ENCODE results near the gene RFX2. TPM values are rescaled to one million over a fixed set of nuclear protein-coding genes. Genes with fewer than 3 reads are reported as not detected.

Gene RFX2
- total RNA-seq, 2 experiments from 2014 or later = 6.5 to 7.9 TPM

DNA sequence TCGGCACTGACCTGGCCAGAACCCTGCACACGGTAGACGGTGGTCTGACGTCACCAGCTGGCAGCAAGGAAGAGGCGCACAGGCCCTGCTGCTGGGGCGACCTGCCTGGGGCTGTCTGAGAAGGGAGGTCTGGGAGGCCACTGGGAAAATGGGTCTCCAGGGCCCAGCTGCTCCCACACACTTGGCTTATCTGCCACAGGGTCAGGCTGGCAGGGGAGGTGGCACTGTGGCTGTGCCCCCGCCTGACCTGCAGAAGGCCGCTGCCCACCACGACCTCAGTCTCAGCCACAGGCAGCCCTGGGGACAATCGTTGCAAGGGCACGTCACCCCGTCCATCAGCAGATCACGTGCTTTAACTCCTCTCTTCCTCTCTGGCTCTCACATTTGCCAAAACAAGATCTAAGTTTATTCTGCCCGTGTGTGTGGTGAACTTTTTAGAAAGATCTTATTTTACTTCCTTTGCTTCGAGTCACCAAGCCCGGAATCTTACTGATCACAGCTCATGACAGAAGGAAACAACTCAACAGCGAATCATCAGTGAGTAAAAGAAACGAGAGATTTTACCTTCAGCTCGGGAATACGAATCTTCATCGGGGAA, 87.1 kb downstream of the RFX2 start:
- Mint-ChIP-seq H3K27ac (no peak overlapping the region), H3K4me3 (no peak overlapping the region), H3K9me3 (no peaks in the 10 kb centered on the region), H3K4me1 (ENCODE audit: low read depth) (no peaks in the 10 kb centered on the region), H3K27me3 (peaks cover 8% of the 10 kb centered on the region), H3K36me3 (no peaks in the 10 kb centered on the region)
- DNase-seq = no peak
- POLR2A ChIA-PET = no interaction called here
- CTCF ChIA-PET = interaction anchor here (0.7 to 4.5 kb wide), 21 partner anchors 10 to 278 kb away, joined by 3 to 58 read pairs (median 7); partner anchors contain the start of gene NRTN
- intact Hi-C loops (cut with micrococcal nuclease) = no loop called here

DNA sequence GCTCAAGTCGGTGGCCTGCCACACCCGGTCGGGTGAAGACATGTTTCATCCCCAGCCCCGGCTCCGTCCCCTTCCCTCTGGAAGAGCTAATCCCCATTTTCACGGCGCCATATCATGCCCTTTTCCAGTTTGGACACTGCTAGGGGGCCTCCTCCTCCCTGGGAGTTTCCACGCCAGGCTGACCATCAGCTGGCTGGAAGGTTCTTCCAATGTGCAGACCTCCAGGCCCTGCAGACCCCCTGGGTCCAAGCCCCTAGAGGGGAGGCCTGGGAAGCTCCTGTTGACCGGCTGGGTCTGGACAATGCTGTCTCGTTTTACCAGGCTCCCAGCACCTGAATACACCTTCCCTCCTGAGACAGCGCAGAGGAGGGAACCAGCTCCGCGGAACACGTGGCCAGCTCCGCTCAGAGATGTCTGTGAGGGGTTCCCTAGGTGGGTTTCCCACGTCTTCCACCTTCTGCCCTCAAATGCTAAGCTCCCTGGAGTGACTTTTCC, 87.7 kb downstream of the RFX2 start:
- no peak for DNase-seq
- CTCF ChIA-PET = interaction anchor here (0.7 to 4.5 kb wide), 31 partner anchors 9 to 333 kb away, joined by 3 to 58 read pairs (median 5); partner anchors contain the start of genes NRTN and RPL36
- Mint-ChIP-seq H3K4me1 (ENCODE audit: low read depth) (no peaks in the 10 kb centered on the region), H3K4me3 (no peak overlapping the region), H3K27me3 (peaks cover 8% of the 10 kb centered on the region), H3K9me3 (no peaks in the 10 kb centered on the region), H3K36me3 (no peaks in the 10 kb centered on the region), H3K27ac (no peak overlapping the region)
- POLR2A ChIA-PET = no interaction called here
- intact Hi-C loops (cut with micrococcal nuclease) = loop anchor here (1.0 kb wide), 2 partner anchors 35 to 218 kb away; no protein-coding TSS in a partner anchor

DNA sequence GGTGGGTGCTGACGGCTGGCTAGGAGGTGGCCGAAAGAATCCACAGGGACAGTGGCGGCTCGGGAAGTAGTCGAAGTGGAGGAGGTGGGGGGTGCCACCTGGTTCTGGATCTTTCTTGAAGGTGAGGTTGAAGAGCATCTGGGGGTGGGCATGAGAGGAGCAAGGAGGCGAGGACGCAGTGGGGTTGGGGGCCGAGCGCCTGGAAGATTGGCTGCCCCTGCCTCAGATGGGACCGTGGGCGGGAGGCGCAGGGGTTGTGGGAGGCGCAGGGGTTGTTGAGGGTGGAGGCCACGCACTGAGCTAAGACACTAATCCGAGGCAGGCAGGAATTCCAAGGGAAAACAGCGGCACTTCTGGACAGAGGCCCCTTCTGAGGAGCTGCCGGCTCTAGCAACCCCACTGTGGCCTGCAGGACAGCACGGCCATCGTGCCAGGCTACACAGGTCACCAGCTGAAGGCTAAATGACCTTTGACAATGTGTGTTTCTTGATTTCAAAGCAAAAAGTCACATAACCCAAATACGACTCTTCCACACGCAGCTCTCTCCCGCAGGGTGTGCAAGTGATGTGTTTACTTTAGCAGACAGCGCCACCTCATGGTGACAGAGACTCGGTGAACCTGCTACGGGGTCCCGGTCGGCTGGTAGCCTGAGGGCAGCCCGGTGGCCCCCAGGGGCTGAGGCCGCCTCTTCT, 88.3 kb downstream of the RFX2 start:
- POLR2A ChIA-PET = interaction anchor here (0.6 kb wide), 1 partner anchor 103 kb away, joined by 3 read pairs; no protein-coding TSS in a partner anchor
- no peaks in the 10 kb centered on the region for H3K4me1 Mint-ChIP-seq (ENCODE audit: low read depth)

DNA sequence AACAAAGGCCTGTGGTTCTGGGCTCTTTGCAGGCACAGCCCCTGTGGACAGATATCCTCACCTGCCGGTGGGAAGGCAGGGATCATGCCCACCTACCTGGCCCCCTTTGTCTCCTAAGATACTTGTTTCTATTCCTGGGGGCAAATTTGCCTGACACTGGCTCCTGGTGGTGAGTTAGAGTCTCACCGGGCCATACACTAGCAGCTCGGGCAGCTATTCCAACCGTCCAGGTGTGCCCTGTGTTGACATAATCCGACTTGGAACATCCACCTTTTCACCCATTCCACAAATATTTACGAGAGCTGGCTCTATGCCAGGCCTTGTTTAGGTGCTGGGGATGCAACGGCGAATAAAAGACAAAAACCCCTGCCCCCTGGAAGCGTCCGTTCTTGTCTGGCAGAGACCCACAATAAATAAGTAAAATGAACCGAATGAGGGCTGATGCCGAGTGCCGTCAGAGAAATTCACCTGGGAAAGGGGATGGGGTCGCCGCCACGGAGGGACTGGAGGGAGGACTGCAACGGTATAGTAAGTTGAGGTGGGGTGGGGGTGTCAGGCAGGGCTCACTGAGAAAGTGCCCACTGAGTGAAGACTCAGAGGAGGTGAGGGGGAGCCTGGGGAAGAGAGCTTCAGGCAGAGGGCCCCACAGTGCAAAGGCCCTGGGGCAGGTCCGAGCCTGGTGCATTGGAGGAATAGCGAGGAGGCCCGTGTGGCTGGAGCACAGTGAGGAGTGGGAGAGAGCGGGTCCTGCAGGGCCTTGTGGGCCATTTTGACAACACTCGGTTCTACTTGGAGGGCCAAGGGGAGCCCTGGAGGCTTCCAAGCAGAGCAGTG, 89.1 kb downstream of the RFX2 start:
- Mint-ChIP-seq H3K27ac (no peak overlapping the region), H3K9me3 (no peaks in the 10 kb centered on the region), H3K27me3 (peaks cover 8% of the 10 kb centered on the region), H3K4me1 (ENCODE audit: low read depth) (no peaks in the 10 kb centered on the region), H3K4me3 (no peak overlapping the region), H3K36me3 (no peaks in the 10 kb centered on the region)
- intact Hi-C loops (cut with micrococcal nuclease) = no loop called here
- CTCF ChIA-PET = interaction anchor here (0.8 to 4.5 kb wide), 9 partner anchors 13 to 217 kb away, joined by 3 to 58 read pairs (median 13); partner anchors contain the start of gene NRTN
- POLR2A ChIA-PET = interaction anchor here (0.6 kb wide), 1 partner anchor 102 kb away, joined by 3 read pairs; no protein-coding TSS in a partner anchor
- DNase-seq = no peak

More for the DNA sequence above, 88.3 kb downstream of the RFX2 start:
- no peaks in the 10 kb centered on the region for H3K9me3 Mint-ChIP-seq
- CTCF ChIA-PET = interaction anchor here (0.6 to 4.5 kb wide), 31 partner anchors 9 to 332 kb away, joined by 3 to 58 read pairs (median 5); partner anchors contain the start of genes NRTN and RPL36
- DNase-seq = peak; percentile 86
- no peaks in the 10 kb centered on the region for H3K36me3 Mint-ChIP-seq
- intact Hi-C loops (cut with micrococcal nuclease) = loop anchor here (1.0 kb wide), 2 partner anchors 35 to 218 kb away; no protein-coding TSS in a partner anchor
- peaks cover 8% of the 10 kb centered on the region for H3K27me3 Mint-ChIP-seq
- no peak overlapping the region for H3K4me3 Mint-ChIP-seq
- no peak overlapping the region for H3K27ac Mint-ChIP-seq

DNA sequence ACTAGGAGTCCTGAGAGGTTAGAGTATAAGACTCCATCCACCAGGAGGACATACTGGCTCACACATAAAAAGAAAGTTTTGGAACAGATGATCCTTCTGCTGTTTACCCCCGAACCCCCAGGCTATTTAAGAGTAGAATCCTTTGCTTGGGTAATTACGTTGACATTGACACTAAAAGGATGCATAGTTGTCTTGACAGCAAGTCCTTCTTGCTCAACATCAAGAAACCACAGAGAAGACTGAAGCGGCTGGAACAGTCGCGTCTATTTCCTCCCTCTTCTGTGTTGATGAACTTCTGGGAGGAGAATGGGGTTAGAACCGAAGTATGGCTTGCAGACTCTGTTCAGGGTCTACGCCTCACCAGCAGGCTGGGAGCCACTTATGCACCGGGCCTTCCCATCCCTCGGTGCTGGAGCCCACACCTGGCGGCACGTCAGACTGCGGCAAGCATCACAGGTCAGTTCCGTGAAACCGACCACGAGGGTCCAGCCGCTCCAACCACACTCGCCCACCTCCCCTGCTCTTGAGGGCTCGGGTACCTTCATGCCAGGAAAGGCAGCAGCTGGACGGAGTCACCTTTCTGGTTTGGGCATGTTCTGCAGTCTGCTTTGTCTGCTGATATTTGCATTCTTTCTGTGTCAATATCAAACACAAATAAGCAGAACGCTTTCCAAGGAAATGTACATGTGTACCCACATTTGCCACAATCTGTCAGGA, 90.0 kb downstream of the RFX2 start:
- Mint-ChIP-seq H3K27ac (no peak overlapping the region), H3K9me3 (no peaks in the 10 kb centered on the region), H3K27me3 (peaks cover 8% of the 10 kb centered on the region), H3K4me1 (ENCODE audit: low read depth) (no peaks in the 10 kb centered on the region), H3K36me3 (no peaks in the 10 kb centered on the region), H3K4me3 (no peak overlapping the region)
- ChIA-PET POLR2A (no interaction called here), CTCF (interaction anchor here (3.5 to 4.5 kb wide), 2 partner anchors 32 to 53 kb away, joined by 44 to 58 read pairs; no protein-coding TSS in a partner anchor)
- intact Hi-C loops (cut with micrococcal nuclease) = no loop called here
- no peak for DNase-seq

DNA sequence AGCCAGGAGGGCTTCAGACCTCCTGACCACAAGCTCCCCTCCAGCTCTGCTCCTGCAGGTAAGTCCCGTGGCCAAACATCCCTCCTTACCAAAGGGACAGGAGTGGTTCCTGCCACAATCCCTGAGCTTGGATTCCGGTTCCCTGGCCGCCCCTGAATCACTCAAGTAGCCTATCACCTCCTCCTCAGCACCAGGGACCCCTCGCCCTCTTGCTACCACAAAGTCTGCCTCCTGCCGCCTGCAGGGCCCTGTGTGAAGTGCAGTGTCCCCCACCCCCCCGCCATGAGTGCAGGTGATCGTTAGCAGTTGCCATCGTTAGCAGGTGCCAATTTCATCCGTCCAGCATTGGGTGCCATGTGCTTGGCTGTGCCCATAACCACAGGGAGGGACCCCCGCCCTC, 91.5 kb downstream of the RFX2 start:
- Mint-ChIP-seq H3K27me3 (peaks cover 8% of the 10 kb centered on the region), H3K27ac (no peak overlapping the region), H3K4me3 (no peak overlapping the region), H3K9me3 (no peaks in the 10 kb centered on the region), H3K36me3 (no peaks in the 10 kb centered on the region), H3K4me1 (ENCODE audit: low read depth) (no peaks in the 10 kb centered on the region)
- ChIA-PET CTCF (interaction anchor here (0.6 to 4.1 kb wide), 3 partner anchors 18 to 215 kb away, joined by 3 to 14 read pairs (median 3); no protein-coding TSS in a partner anchor), POLR2A (no interaction called here)
- intact Hi-C loops (cut with micrococcal nuclease) = no loop called here
- DNase-seq = no peak

DNA sequence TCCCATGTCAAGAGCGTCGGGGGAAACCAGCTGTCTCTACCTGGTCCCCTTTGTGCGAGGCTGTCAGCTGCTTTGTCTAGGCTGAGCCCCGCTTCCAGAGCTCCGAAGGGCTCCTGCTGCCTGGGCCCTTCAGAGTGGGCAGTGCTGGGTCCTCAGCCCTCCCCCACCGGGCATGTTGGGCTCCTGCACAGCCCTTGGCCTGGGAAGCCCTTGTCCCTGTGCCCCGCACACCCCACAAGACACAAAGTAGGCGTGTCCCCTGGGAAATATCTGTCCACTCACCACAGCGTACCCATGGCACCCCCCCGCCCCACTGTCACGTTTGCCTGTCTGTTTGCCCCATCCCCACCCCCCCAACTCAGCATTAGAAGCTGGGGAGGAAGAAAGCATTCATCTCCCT, 92.7 kb downstream of the RFX2 start:
- ChIA-PET CTCF (interaction anchor here (1.7 to 4.1 kb wide), 2 partner anchors 30 to 50 kb away, joined by 5 to 14 read pairs; no protein-coding TSS in a partner anchor), POLR2A (no interaction called here)
- Mint-ChIP-seq H3K27me3 (peaks cover 8% of the 10 kb centered on the region), H3K36me3 (no peaks in the 10 kb centered on the region), H3K9me3 (no peaks in the 10 kb centered on the region), H3K4me3 (no peak overlapping the region), H3K4me1 (ENCODE audit: low read depth) (no peaks in the 10 kb centered on the region), H3K27ac (no peak overlapping the region)
- no peak for DNase-seq
- intact Hi-C loops (cut with micrococcal nuclease) = no loop called here

DNA sequence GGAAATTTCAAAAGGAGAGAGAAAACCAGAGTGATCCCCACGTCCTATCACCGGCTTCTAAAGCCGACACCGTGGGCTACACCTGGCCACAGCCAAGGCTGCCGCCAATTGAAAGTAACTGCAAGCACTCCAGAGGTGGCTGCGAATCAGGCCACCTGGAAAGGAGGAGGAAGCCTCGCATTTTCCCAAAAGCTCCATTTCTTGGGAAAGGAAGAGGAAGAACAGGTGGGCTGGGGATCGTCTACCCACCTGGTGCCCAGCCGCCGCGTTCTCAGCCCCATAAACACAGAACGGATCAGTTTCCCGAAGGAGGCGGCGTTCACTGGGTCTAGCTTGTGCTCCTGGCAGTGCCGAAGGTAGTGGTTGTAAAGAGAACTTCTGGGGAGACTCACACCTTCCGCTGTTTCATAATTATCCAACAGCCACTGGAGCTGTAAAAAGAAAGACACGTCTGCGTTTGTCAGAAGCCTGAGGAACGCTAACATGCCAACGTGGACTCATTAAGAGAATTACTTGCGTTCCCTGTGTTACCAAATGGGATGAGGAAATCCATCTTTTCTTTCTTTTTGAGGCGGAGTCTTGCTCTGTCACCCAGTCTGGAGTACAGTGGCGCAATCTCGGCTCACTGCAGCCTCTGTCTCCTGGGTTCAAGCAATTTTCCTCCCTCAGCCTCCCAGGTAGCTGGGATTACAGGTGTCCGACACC, 94.3 kb downstream of the RFX2 start:
- ChIA-PET POLR2A (no interaction called here), CTCF (interaction anchor here (0.6 to 4.1 kb wide), 3 partner anchors 29 to 212 kb away, joined by 4 to 14 read pairs (median 5); no protein-coding TSS in a partner anchor)
- DNase-seq = no peak
- intact Hi-C loops (cut with micrococcal nuclease) = no loop called here
- Mint-ChIP-seq H3K4me3 (no peak overlapping the region), H3K27ac (no peak overlapping the region), H3K27me3 (peaks cover 2% of the 10 kb centered on the region), H3K4me1 (ENCODE audit: low read depth) (no peaks in the 10 kb centered on the region), H3K36me3 (no peaks in the 10 kb centered on the region), H3K9me3 (no peaks in the 10 kb centered on the region)

DNA sequence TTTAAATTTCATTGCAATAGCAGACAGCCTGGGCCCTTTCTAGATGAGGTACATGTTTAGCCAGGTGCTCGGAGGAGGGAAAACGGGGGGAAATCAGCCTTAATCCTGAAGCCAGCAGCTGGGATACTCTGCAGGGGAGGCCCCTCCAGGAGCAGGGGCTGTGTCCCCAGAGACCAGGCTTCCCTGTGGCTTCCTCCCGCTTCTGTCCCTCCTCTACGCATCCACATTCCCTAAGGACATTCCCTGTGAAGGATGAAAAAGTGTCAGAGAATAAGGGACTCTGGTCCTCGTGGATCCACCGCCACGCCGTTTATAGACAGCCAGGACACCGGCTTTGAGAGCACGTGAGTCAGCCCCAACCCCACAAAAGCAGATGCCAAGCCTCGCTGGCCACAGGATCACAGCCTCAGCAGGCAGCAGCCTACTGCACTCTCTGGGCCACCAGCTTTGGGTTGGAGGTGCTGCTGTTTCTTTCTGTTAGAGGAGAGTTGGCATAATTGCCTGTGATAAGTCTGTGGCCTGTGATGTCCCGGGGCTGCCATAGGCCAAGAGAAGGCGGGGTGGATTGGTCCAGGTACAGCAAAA, 95.7 kb downstream of the RFX2 start:
- no peak overlapping the region for H3K27ac Mint-ChIP-seq
- DNase-seq = no peak
- H3K27me3 Mint-ChIP-seq = peaks cover 1% of the 10 kb centered on the region
- no peaks in the 10 kb centered on the region for H3K9me3 Mint-ChIP-seq
- no peaks in the 10 kb centered on the region for H3K36me3 Mint-ChIP-seq
- intact Hi-C loops (cut with micrococcal nuclease) = no loop called here
- ChIA-PET POLR2A (no interaction called here), CTCF (interaction anchor here (1.2 to 3.4 kb wide), 2 partner anchors 8 to 46 kb away, joined by 3 to 20 read pairs; no protein-coding TSS in a partner anchor)
- H3K4me1 Mint-ChIP-seq (ENCODE audit: low read depth) = no peaks in the 10 kb centered on the region
- no peak overlapping the region for H3K4me3 Mint-ChIP-seq

DNA sequence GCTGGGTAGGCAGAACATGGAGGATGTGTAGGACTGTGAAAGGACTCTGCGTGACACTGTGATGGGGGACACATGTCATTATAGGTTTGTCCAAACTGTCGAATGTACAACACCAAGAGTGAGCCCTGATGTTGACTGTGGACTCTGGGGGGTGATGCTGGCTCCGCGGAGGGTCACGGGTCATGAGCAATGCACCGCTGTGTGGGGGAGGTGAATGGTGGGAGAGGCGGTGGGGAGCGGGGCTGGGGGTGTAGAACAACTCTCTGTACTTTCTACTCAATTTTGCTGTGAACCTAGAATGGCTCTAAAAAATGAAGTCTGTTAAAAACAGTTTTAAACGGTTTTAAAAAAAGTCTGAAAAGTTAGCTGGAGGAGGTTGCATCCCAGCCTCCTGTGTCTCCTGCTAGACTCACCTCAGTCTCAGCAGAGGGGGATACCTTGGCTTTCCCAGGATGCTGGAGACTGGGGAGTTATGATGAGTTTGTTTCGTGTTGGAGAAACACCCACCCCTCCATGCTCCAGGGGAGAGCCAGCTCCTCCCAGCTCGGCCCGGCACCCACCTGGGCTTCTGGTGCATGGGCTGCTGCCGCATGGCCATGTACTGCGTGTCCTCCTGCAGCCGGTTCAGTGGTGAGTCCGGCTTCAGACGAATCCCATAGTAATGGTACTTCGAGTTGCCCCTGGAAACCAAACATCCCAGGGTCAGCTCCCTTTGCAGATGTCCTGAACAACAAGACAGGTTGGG, 97.7 kb downstream of the RFX2 start:
- intact Hi-C loops (cut with micrococcal nuclease) = no loop called here

More for the DNA sequence above, 97.7 kb downstream of the RFX2 start:
- H3K27ac Mint-ChIP-seq = no peak overlapping the region
- no peaks in the 10 kb centered on the region for H3K36me3 Mint-ChIP-seq
- H3K4me1 Mint-ChIP-seq (ENCODE audit: low read depth) = no peaks in the 10 kb centered on the region
- H3K9me3 Mint-ChIP-seq = no peaks in the 10 kb centered on the region
- no peak for DNase-seq
- CTCF ChIA-PET = interaction anchor here (0.8 to 3.4 kb wide), 4 partner anchors 10 to 209 kb away, joined by 3 to 20 read pairs (median 6); no protein-coding TSS in a partner anchor
- POLR2A ChIA-PET = no interaction called here
- H3K4me3 Mint-ChIP-seq = no peak overlapping the region
- no peaks in the 10 kb centered on the region for H3K27me3 Mint-ChIP-seq
